Measurements from ENCODE around the gene TRH.

- TF ChIP-seq POLR2A (IDR thresholded peaks at IDR 0.05; ENCODE audit: low read depth, low read length): no peak
- no peak for TF ChIP-seq POLR2AphosphoS5 (IDR thresholded peaks at IDR 0.05; ENCODE audit: low read depth, low read length)
- no peak for TF ChIP-seq TAF1 (IDR thresholded peaks at IDR 0.05; ENCODE audit: borderline replicate concordance, low read depth, low read length)
Observed at GRCh38 chr3:129956936-129957335, 17.6 kb upstream of the TRH start.
